HG03280 (cell line): ENCODE results near the gene SLC9C2.
"Not testable (repeated sequence)": the region's sequence is repeated elsewhere in the genome, so short reads cannot be mapped to it uniquely, and the experiment has no call there.

Source experiments
- ATAC-seq: cut with Tn5 transposase; IDR thresholded peaks from one replicate; pipeline ENCODE4 v1.9.1; 2021; ENCODE audit warnings: mild to moderate bottlenecking, moderate library complexity; ENCODE audit not compliant: unreplicated experiment

SLC9C2 gene

GRCh38 chr1:173462666-173463065, 140.2 kb downstream of the SLC9C2 start:
- not testable (repeated sequence) for ATAC-seq

- no peak for ATAC-seq
Observed at GRCh38 chr1:173459885-173460284, 143.0 kb downstream of the SLC9C2 start.

DNA sequence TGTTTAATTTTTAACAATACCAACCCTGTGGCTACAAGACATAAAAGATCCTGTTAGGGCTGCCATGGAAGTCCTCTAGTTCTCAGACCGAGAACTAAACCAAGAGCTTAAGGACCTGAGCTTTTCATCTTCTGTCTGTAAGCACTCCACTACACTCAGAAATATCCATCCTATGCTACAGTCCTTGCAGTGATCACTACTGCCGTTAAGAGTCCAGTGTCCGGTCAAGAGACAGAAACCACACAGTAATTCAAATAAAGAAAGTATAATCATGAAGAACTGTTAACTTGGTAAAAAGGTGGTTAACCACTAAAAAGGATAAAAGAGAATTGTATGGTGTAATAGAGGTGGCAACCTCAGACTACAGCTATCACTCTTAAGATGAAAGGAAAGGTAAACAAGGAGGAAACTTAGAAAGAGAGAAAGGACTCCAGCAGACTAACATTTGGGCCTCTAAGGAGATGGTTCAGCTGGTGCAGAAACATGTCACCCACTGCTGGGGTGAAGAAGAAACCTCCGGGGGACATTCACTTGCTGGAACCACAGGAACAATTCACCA, 147.8 kb downstream of the SLC9C2 start:
- ATAC-seq = no peak

- no peak for ATAC-seq
Observed at GRCh38 chr1:173453982-173454381, 148.9 kb downstream of the SLC9C2 start.

GRCh38 chr1:173451981-173452380, 150.9 kb downstream of the SLC9C2 start:
- ATAC-seq = no peak
